ENCODE measurements around the gene RND1. TPM values are rescaled to one million over a fixed set of nuclear protein-coding genes. Genes with fewer than 3 reads are reported as not detected.
"Not testable (repeated sequence)": the region's sequence is repeated elsewhere in the genome, so short reads cannot be mapped to it uniquely, and the experiment has no call there.

The RND1 gene
- polyA plus RNA-seq, 3 donors: 0.40 to 0.49 TPM; not detected in 1

DNA sequence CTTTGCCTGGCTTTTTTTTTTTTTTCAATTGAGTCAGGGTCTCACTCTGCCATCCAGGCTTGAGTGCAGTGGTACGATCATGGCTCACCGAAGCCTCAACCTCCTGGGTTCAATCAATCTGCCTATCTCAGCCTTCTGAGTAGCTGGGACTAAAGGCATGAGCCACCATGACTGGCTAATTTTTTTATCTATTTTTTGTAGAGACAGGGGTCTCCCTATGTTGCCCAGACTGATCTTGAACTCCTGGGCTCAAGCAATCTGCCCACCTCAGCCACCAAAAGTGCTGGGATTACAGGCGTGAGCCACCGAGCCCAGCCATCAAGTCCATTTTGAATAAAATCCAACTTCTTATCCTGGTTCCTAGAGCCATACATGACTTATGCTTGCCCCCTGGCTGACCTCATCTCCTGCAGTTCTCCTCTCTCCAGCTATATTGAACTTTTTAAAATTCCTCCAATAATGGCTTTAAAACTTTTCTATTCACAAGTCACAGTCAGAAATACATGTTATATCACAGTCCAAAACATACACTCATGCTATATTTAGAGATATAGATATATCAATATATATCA is 10.4 kb upstream of the RND1 start:
- Histone ChIP-seq H2AFZ (ENCODE audit: insufficient read depth, low read depth, low read length, poor library complexity, severe bottlenecking) (no peak overlapping the region), H3K79me2 (ENCODE audit: insufficient read depth, low read length) (no peaks in the 10 kb centered on the region), H3K4me1 (ENCODE audit: control insufficient read depth in 1 of 2, insufficient read depth in 2 of 2, low read length in 2 of 2) (no peaks in the 10 kb centered on the region), H3K4me2 (replicated peaks; ENCODE audit: extremely low read depth, low read length, poor library complexity, severe bottlenecking) (no peak overlapping the region), H3K4me3 (replicated peaks in 1 of 3; ENCODE audit: low read depth in 2 of 3, low read length in 3 of 3) (no peak overlapping the region), H3K9me3 (replicated peaks in 1 of 2; ENCODE audit: control insufficient read depth in 1 of 2, insufficient read depth in 1 of 2, low read length in 2 of 2) (no peaks in the 10 kb centered on the region), H3K36me3 (replicated peaks in 1 of 2; ENCODE audit: control insufficient read depth in 1 of 2, insufficient read depth in 2 of 2, low read length in 2 of 2) (no peaks in the 10 kb centered on the region), H3K27me3 (ENCODE audit: control insufficient read depth in 2 of 2, insufficient read depth in 2 of 2, low read length in 2 of 2) (peaks cover 1 to 7% of the 10 kb centered on the region in 2 donors), H4K20me1 (ENCODE audit: insufficient read depth, low read length) (no peaks in the 10 kb centered on the region), H3K27ac (ENCODE audit: low read depth in 1 of 2, low read length in 2 of 2) (no peak overlapping the region), H3K9ac (ENCODE audit: insufficient read depth, low read length, poor library complexity, severe bottlenecking) (no peak overlapping the region)
- WGBS (ENCODE audit: insufficient coverage): 94% methylated on average over 2 of the region's 4 CpGs
- intact Hi-C loops (cut with micrococcal nuclease): no loop called here
- TF ChIP-seq, protein P1, sequence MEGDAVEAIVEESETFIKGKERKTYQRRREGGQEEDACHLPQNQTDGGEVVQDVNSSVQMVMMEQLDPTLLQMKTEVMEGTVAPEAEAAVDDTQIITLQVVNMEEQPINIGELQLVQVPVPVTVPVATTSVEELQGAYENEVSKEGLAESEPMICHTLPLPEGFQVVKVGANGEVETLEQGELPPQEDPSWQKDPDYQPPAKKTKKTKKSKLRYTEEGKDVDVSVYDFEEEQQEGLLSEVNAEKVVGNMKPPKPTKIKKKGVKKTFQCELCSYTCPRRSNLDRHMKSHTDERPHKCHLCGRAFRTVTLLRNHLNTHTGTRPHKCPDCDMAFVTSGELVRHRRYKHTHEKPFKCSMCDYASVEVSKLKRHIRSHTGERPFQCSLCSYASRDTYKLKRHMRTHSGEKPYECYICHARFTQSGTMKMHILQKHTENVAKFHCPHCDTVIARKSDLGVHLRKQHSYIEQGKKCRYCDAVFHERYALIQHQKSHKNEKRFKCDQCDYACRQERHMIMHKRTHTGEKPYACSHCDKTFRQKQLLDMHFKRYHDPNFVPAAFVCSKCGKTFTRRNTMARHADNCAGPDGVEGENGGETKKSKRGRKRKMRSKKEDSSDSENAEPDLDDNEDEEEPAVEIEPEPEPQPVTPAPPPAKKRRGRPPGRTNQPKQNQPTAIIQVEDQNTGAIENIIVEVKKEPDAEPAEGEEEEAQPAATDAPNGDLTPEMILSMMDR (IDR thresholded peaks at IDR 0.05): no peak
- H3K27me3 Mint-ChIP-seq (ENCODE audit: low read depth in 3 of 3): peaks cover 7 to 29% (median 16%) of the 10 kb centered on the region in 3 donors
- H3K4me1 Mint-ChIP-seq: no peaks in the 10 kb centered on the region
- no peak for DNase-seq
- H3K4me3 Mint-ChIP-seq: no peak overlapping the region
- H3K9me3 Mint-ChIP-seq: no peaks in the 10 kb centered on the region
- H3K36me3 Mint-ChIP-seq: no peaks in the 10 kb centered on the region
- H3K27ac Mint-ChIP-seq: no peak overlapping the region

DNA sequence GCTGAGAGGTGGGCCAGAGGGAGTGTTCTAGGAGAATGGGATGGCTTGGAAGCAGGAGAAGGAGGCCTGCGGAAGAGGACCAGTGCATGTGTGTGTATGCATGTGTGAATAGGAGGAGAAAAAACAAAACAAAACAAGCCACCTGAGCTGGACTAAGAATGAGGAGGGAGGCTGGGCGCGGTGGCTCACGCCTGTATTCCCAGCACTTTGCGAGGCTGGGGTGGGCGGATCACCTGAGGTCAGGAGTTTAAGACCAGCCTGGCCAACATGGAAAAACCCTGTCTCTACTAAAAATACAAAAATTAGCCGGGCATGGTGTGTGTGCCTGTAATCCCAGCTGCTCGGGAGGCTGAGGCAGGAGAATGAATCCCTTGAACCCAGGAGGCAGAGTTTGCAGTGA is 7.9 kb upstream of the RND1 start:
- H3K9me3 Mint-ChIP-seq; H3K36me3 ChIP-seq (replicated peaks in 1 of 2; ENCODE audit: control insufficient read depth in 1 of 2, insufficient read depth in 2 of 2, low read length in 2 of 2); intact Hi-C loops (cut with micrococcal nuclease); H3K27ac ChIP-seq (ENCODE audit: low read depth in 1 of 2, low read length in 2 of 2); H3K27ac Mint-ChIP-seq; H3K4me3 ChIP-seq (replicated peaks in 1 of 3; ENCODE audit: low read depth in 2 of 3, low read length in 3 of 3); H3K9ac ChIP-seq (ENCODE audit: insufficient read depth, low read length, poor library complexity, severe bottlenecking); H3K36me3 Mint-ChIP-seq; H3K4me1 ChIP-seq (ENCODE audit: control insufficient read depth in 1 of 2, insufficient read depth in 2 of 2, low read length in 2 of 2); H3K4me3 Mint-ChIP-seq; H3K79me2 ChIP-seq (ENCODE audit: insufficient read depth, low read length); H3K9me3 ChIP-seq (replicated peaks in 1 of 2; ENCODE audit: control insufficient read depth in 1 of 2, insufficient read depth in 1 of 2, low read length in 2 of 2); H3K4me2 ChIP-seq (replicated peaks; ENCODE audit: extremely low read depth, low read length, poor library complexity, severe bottlenecking); H3K27me3 ChIP-seq (ENCODE audit: control insufficient read depth in 2 of 2, insufficient read depth in 2 of 2, low read length in 2 of 2); H4K20me1 ChIP-seq (ENCODE audit: insufficient read depth, low read length); H2AFZ ChIP-seq (ENCODE audit: insufficient read depth, low read depth, low read length, poor library complexity, severe bottlenecking); DNase-seq; H3K4me1 Mint-ChIP-seq: not testable (repeated sequence)
- WGBS (ENCODE audit: insufficient coverage): 93% methylated on average over 6 of the region's 8 CpGs
- peaks cover 9 to 11% (median 9%) of the 10 kb centered on the region in 3 donors for H3K27me3 Mint-ChIP-seq (ENCODE audit: low read depth in 3 of 3)

All from CD14-positive monocyte (primary cell).